Activated CD4-positive, alpha-beta T cell treated with anti-CD3 and anti-CD28 coated beads for 36 hours (primary cell): ENCODE measurements around the gene CALY. TPM values are rescaled to one million over a fixed set of nuclear protein-coding genes. Genes with fewer than 3 reads are reported as not detected.
"Not testable (repeated sequence)": the region's sequence is repeated elsewhere in the genome, so short reads cannot be mapped to it uniquely, and the experiment has no call there.

Experiments
- ATAC-seq: fragments of 200-7000 bp; cut with Tn5 transposase; one replicate; pipeline ENCODE4 v1.10.0; 2021; ENCODE audit warnings: mild to moderate bottlenecking, moderate library complexity
- CTCF ChIA-PET: fragments of 350-600 bp; sonication (Branson Sonifier 250); formaldehyde crosslinking; loops from one replicate; lab custom pipeline; 2021; ENCODE audit warnings: antibody characterized with exemption; lab: Charles Lee
- POLR2A ChIA-PET: fragments of 350-600 bp; sonication (Branson Sonifier 250); formaldehyde crosslinking; loops from one replicate; lab custom pipeline; 2021; ENCODE audit warnings: antibody characterized with exemption, inconsistent platforms; lab: Charles Lee
- DNase-seq: peaks from one replicate; pipeline ENCODE4 v3.0.0-alpha.2; 2020
- H3K27ac Mint-ChIP-seq: one replicate; pipeline ENCODE4 v1.8.0; 2021; ENCODE audit warnings: mixed read lengths
- H3K27me3 Mint-ChIP-seq: one replicate; pipeline ENCODE4 v1.8.0; 2021; ENCODE audit warnings: mixed read lengths
- H3K36me3 Mint-ChIP-seq: one replicate; pipeline ENCODE4 v1.8.0; 2021; ENCODE audit warnings: low read depth, mixed read lengths
- H3K4me1 Mint-ChIP-seq: one replicate; pipeline ENCODE4 v1.8.0; 2021; ENCODE audit warnings: mixed read lengths
- H3K4me3 Mint-ChIP-seq: one replicate; pipeline ENCODE4 v1.8.0; 2021; ENCODE audit warnings: mild to moderate bottlenecking, moderate library complexity, mixed read lengths
- H3K9me3 Mint-ChIP-seq: one replicate; pipeline ENCODE4 v1.8.0; 2021; ENCODE audit warnings: low read depth, mixed read lengths
- intact Hi-C, 2 experiments: fragments of 100-400 bp; cut with DNase I in 1 of 2; cut with micrococcal nuclease in 1 of 2; formaldehyde crosslinking; loops; one replicate each; pipeline versions ENCODE4 v1.14.2 to v1.15.1; 2022 to 2024; cut with DNase I, micrococcal nuclease
- total RNA-seq, 2 experiments: library from RNA; stranded (reverse); gene quantifications; one replicate each; pipeline ENCODE4 v1.2.3, GENCODE V29; 2021

The CALY gene
- total RNA-seq, 2 experiments from 2014 or later = not detected

DNA sequence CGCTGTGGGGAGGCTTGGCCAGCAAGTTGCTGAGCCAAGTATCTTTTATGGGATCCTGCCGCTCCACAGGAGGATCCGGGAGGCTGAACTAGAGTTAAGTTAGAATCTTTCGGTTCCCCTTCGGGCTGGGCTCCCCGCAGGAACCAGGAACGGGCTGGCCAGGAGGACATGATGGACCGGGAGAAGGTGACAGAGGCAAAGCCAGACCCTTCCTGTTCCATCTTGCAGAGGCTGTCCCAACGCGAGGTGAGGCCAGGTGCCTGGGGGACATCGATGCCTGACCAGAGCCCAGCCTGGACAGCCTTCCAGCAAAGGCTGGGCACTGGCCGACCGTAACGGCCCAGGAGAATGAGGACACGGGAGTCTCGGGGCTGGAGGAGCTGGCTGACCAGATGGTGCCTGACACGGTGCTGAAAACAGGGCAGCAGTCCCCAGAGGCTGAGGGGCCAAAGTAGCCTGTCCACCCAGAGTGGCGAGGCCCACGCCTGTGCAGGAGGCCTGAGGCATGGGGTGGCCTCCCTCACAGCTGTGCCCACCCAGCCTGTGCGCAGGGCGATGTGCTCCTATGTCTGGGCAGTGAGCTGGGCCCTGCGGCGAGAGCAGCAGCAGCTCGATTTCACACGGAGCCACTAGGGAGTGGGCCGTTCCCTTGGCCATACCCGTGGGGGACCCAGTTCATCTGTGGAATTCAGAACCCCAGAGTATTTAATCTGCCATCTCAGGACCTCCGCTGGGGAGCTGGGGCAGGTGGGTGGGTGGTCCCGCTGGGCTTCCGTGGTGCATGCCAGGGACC lies 40.5 kb upstream of the CALY start:
- Mint-ChIP-seq H3K4me1 (peaks cover 4% of the 10 kb centered on the region), H3K27ac (no peak overlapping the region), H3K27me3 (no peaks in the 10 kb centered on the region), H3K4me3 (peak overlapping the region; percentile 30), H3K9me3 (no peaks in the 10 kb centered on the region), H3K36me3 (no peaks in the 10 kb centered on the region)
- DNase-seq (no peak), ATAC-seq (no peak)
- POLR2A ChIA-PET = no interaction called here
- intact Hi-C loops = loop anchor here (5.0 to 10.0 kb wide), 2 partner anchors 840 to 1042 kb away; partner anchors contain the start of genes INPP5A (in 1 of the 2) and LRRC27 (in 1 of the 2)
- CTCF ChIA-PET = interaction anchor here (0.6 to 2.1 kb wide), 5 partner anchors 10 to 87 kb away, joined by 3 to 6 read pairs (median 4); no protein-coding TSS in a partner anchor

DNA sequence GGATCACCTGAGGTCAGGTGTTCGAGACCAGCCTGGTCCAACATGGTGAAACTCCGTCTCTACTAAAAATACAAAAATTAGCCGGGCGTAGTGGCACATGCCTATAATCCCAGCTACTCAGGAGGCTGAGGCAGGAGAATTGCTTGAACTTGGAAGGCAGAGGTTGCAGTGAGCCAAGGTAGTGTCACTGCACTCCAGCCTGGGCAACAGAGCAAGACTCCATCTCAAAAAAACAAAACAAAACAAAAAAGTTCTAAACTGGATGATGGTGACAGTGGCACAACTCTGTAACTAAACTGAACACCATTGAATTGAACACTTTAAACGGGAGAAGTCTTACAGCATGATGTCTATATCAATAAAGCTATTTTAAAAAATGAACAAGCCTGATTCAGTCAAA lies 39.5 kb upstream of the CALY start:
- not testable (repeated sequence) for H3K4me3 Mint-ChIP-seq

DNA sequence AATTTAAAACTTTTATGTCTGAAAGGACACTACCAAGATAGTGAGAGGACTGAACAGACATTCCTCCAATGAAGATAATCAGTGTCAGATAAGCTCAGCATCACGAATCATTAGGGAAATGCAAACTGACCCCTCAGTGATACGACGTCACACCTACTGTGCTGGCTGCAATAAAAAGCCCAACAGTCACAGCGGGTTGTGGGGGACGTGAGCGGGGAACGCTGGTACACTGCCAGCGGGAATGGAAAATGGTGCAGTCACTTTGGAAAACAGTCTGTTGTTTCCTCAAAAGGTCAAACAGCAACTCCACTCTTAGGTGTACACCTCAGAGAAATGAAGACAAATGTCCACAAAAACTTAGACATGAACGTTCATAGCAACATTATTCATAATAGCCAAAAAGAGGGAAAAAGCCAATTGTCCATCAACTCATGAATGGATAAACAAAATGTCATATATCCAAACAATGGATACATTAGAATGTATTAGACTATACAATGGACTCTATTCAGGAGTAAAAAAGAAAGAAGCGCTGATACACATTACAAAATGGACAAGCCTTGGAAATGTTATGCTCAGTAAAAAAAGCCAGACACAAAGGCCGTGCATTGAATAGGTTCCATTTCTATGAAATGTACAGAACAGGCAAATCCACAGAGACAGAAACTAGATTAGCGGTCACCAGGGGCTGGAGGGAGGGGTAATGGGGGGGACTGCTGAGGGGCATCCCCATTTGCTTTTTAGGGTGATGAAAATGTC lies 38.8 kb upstream of the CALY start:
- H3K4me3 Mint-ChIP-seq = no peak overlapping the region
- ATAC-seq = no peak
- POLR2A ChIA-PET = no interaction called here

More for the DNA sequence above, 39.5 kb upstream of the CALY start:
- H3K36me3 Mint-ChIP-seq, H3K27me3 Mint-ChIP-seq, H3K9me3 Mint-ChIP-seq, ATAC-seq, H3K4me1 Mint-ChIP-seq, H3K27ac Mint-ChIP-seq, POLR2A ChIA-PET, DNase-seq: not testable (repeated sequence)
- CTCF ChIA-PET = interaction anchor here (2.1 kb wide), 1 partner anchor 47 kb away, joined by 6 read pairs; no protein-coding TSS in a partner anchor
- intact Hi-C loops = loop anchor here (5.0 to 10.0 kb wide), 2 partner anchors 839 to 1041 kb away; partner anchors contain the start of genes INPP5A (in 1 of the 2) and LRRC27 (in 1 of the 2)

DNA sequence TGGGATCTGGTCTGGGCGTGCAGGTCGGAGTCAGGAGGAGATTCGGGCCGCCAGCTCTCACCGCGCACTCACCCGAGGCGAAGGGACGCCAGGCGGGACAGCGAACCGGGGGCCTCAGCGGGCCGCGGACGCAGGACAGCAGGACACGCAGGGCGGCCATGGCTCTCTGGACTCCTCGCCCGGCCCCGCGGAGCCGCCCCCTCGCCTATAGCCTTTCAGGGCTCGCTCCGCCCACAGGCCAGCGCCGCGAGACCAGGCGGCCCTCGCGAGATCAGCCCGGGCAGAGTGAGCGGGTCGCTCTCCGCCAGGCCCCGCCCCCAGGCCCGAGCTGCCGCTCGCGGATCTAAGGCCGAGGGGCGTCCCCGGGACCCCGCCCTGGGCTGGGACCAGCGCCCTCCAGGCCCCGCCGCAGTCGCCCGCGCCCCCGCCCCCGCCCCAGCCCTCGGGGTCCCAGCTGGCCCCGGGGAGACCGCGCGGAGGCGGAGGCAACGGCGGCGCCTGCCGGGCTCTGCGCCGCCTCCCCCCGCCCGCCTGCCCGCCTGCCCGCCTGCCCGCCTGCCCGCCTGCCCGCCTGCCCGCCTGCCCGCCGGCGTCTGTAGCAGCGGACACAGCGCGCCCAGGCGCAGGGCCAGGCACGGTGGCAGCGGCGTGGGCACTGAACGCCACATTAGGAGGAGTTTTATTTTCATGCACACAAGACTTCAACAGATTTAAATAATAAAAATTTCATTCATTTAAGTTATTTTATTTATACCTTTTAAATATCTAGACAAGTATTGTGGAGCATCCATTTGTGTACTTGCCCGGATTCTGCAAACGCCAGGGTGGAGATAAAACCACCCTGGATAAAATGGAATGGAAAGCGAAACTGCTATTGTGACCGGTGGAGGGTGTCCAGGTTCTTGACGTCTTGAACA lies 36.7 kb upstream of the CALY start, which contains the start of gene ECHS1:
Gene ECHS1 (minus strand): TSS at position 181 of the 917 bp plus-strand sequence. CDS start 21 bp downstream, at position 160.
- Mint-ChIP-seq H3K27ac (peak within 1 kb of the TSS; percentile 79), H3K9me3 (no peaks in the 10 kb centered on the region), H3K27me3 (no peaks in the 10 kb centered on the region), H3K4me1 (peaks cover 11% of the 10 kb centered on the region), H3K4me3 (peak within 1 kb of the TSS; percentile 73), H3K36me3 (peaks cover 8% of the 10 kb centered on the region)
- ChIA-PET CTCF (no interaction called here), POLR2A (interaction anchor here (1.0 kb wide), 1 partner anchor 16 kb away, joined by 3 read pairs; no protein-coding TSS in a partner anchor)
- DNase-seq (peak; percentile 97), ATAC-seq (peak; percentile 100)
- intact Hi-C loops = loop anchor here (1.0 to 10.0 kb wide), 10 partner anchors 15 to 1039 kb away; partner anchors contain the start of genes FUOM (in 2 of the 2), MTG1 (in 2 of the 2) and LRRC27 (in 1 of the 2)

More for the DNA sequence above, 38.8 kb upstream of the CALY start:
- no peaks in the 10 kb centered on the region for H3K36me3 Mint-ChIP-seq
- no peaks in the 10 kb centered on the region for H3K9me3 Mint-ChIP-seq
- CTCF ChIA-PET = no interaction called here
- H3K27me3 Mint-ChIP-seq = no peaks in the 10 kb centered on the region
- intact Hi-C loops = loop anchor here (2.0 to 10.0 kb wide), 3 partner anchors 15 to 1041 kb away; partner anchors contain the start of genes INPP5A (in 1 of the 2) and LRRC27 (in 1 of the 2)
- DNase-seq = no peak
- peaks cover 9% of the 10 kb centered on the region for H3K4me1 Mint-ChIP-seq
- H3K27ac Mint-ChIP-seq = no peak overlapping the region

DNA sequence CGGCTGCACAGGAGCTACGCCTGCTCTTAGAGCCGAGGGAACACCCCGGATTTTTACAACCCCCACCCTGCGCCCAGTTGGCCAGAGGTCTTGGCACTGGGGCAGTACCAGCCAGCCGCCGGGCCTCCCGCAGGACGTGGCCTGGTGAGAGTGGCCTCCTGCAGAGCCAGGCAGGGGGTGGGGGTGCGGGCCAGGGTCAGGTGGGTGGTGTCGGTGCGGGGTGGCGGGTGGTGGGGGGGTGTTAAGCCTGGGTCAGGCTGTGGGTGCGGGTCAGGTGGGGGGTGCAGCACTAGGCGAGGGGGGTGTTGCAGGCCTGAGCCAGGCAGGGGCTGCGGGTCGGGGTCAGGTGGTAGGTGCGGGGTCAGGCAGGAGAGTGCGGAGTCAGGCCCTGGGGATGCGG lies 35.8 kb upstream of the CALY start:
- DNase-seq (no peak), ATAC-seq (no peak)
- peaks cover 11% of the 10 kb centered on the region for H3K36me3 Mint-ChIP-seq
- H3K27me3 Mint-ChIP-seq = no peaks in the 10 kb centered on the region
- CTCF ChIA-PET = no interaction called here
- no peak overlapping the region for H3K27ac Mint-ChIP-seq
- POLR2A ChIA-PET = no interaction called here
- H3K4me3 Mint-ChIP-seq = peak overlapping the region; percentile 73
- H3K9me3 Mint-ChIP-seq = no peaks in the 10 kb centered on the region
- intact Hi-C loops = loop anchor here (2.0 to 10.0 kb wide), 2 partner anchors 14 to 1038 kb away; partner anchors contain the start of genes FUOM (in 1 of the 2) and LRRC27 (in 1 of the 2)
- H3K4me1 Mint-ChIP-seq = peaks cover 11% of the 10 kb centered on the region

DNA sequence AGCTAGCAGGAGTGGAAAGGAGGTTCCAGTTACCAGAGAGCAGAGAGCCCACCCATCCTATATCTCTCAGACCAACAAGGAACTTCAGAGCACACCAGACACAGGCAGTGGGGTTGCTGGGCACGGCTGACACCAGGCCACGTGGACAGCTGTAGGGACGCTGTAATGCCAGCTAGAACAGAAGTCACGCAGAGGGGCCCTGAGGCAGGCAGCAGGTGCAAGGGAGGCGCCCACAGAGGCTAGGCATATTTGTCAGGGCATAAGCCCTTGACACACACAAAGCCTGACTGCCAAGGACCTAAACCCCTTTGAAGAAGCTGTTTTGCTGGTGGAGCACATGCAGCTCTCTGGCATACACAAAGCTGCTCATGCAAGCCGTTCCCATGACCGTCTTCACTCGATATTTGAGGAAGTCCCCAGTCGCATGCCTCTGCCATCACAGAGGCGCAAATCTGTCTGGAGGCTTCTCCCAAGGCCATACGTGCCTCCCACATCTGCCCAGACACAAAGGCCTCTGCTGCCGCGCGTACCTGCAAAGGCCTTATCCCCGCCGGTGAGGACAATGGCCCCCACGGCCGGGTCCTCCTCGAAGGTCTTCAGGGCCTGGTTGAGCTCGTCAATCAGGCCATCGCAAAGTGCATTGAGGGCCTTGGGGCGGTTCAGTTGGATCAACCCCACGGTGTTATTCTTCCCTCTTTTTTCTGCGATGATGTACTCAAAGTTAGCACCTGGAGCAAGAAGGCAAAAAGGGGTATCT lies 33.5 kb upstream of the CALY start:
- POLR2A ChIA-PET = no interaction called here

DNA sequence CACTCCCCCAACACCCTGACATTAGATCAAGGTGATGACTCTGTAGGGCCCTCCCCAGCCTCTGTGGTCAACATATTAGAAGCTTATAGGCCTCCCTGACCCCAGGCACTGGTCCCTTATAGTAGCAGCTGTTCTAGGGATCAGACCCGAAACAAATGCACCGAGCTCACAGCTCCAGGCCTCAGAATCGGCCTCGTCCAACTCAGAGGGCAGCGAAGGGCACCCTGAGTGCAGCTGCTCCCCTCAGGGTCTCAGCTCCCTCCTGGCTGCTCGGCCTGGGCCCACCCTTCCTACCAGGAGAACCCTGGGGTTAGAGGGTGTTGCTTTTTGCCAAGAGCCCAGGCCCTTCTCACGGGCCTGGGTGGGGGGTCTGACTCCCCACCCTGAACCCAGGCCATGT lies 31.5 kb upstream of the CALY start:
- ChIA-PET POLR2A (no interaction called here), CTCF (interaction anchor here (0.6 to 0.7 kb wide), 2 partner anchors 23 to 38 kb away, joined by 3 to 5 read pairs; no protein-coding TSS in a partner anchor)
- DNase-seq (no peak), ATAC-seq (no peak)
- Mint-ChIP-seq H3K4me1 (peaks cover 8% of the 10 kb centered on the region), H3K27me3 (no peaks in the 10 kb centered on the region), H3K9me3 (no peaks in the 10 kb centered on the region), H3K36me3 (peaks cover 14% of the 10 kb centered on the region), H3K4me3 (no peak overlapping the region), H3K27ac (no peak overlapping the region)
- intact Hi-C loops = no loop called here

More for the DNA sequence above, 33.5 kb upstream of the CALY start:
- no peak overlapping the region for H3K4me3 Mint-ChIP-seq
- peaks cover 11% of the 10 kb centered on the region for H3K4me1 Mint-ChIP-seq
- CTCF ChIA-PET = interaction anchor here (0.8 kb wide), 1 partner anchor 18 kb away, joined by 3 read pairs; no protein-coding TSS in a partner anchor
- H3K36me3 Mint-ChIP-seq = peaks cover 14% of the 10 kb centered on the region
- no peaks in the 10 kb centered on the region for H3K9me3 Mint-ChIP-seq
- ATAC-seq (no peak), DNase-seq (no peak)
- no peak overlapping the region for H3K27ac Mint-ChIP-seq
- no peaks in the 10 kb centered on the region for H3K27me3 Mint-ChIP-seq
- intact Hi-C loops = loop anchor here in 1 of 2 experiments (10.0 kb wide), 1 partner anchor 1035 kb away; the partner anchor contains the start of gene LRRC27

DNA sequence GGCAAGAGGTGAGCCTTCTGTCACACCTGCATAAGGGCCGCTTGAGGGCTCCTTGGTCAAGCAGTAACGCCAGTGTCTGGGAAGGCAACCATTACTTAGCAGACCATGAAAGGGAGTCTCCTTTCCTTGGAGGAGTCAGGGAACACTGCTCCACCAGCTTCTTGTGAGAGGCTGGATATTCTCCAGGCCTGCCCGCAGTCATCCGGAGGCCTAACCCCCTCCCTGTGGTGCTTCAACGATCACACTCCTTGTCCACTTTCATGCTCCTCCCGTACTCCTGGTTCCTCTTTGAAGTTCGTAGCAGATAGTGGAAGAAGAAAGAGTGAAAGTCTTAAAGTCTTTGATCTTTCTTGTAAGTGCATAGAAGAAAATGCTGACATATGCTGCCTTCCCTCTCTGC lies 30.8 kb upstream of the CALY start:
- DNase-seq, intact Hi-C loops, H3K9me3 Mint-ChIP-seq, H3K4me3 Mint-ChIP-seq, POLR2A ChIA-PET, CTCF ChIA-PET, ATAC-seq, H3K4me1 Mint-ChIP-seq, H3K27me3 Mint-ChIP-seq, H3K27ac Mint-ChIP-seq: not testable (repeated sequence)
- H3K36me3 Mint-ChIP-seq = peaks cover 14% of the 10 kb centered on the region

DNA sequence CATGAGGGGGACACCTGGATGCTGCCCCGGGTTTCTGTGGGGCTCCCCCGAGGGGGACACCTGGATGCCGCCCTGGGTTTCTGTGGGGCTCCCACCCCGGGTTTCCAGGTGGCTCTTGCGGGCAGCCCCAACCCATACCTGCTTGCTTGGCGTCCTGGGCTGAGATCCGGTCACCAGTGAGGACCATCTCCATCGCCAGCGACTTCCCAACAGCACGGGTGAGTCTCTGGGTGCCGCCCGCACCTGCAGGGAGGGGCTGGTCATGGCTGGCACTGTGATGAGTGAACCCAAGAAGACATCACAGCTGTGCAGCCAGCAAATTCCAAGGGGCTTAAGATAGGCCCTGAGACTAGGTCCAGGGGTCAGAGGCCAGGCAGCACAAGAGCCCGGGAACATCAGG lies 30.1 kb upstream of the CALY start:
- ATAC-seq (no peak), DNase-seq (no peak)
- no peaks in the 10 kb centered on the region for H3K9me3 Mint-ChIP-seq
- no peaks in the 10 kb centered on the region for H3K27me3 Mint-ChIP-seq
- no peak overlapping the region for H3K27ac Mint-ChIP-seq
- CTCF ChIA-PET = no interaction called here
- H3K4me1 Mint-ChIP-seq = peaks cover 4% of the 10 kb centered on the region
- intact Hi-C loops = no loop called here
- no peak overlapping the region for H3K4me3 Mint-ChIP-seq
- POLR2A ChIA-PET = no interaction called here
- H3K36me3 Mint-ChIP-seq = peaks cover 16% of the 10 kb centered on the region

DNA sequence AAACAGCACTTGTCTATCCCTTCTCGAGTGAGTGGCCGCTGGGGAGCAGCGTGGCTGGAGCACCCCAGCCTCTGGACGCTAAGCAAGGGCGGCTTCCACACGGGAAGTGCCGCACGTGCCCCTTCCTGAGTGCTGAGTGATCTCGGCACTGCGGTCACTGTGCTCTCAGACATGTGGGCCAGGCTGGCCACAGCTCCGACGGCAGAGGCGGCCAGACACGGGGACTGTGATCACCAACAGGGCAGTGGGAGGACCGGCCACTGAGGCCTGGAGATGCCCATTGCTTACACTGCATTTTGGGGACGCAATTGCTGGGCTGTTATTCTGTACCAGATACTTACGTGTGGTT lies 29.4 kb upstream of the CALY start:
- Mint-ChIP-seq H3K36me3 (peaks cover 18% of the 10 kb centered on the region), H3K27ac (no peak overlapping the region), H3K4me3 (no peak overlapping the region), H3K9me3 (no peaks in the 10 kb centered on the region), H3K27me3 (no peaks in the 10 kb centered on the region), H3K4me1 (peaks cover 6% of the 10 kb centered on the region)
- CTCF ChIA-PET = no interaction called here
- DNase-seq = no peak
- POLR2A ChIA-PET = no interaction called here
- intact Hi-C loops = no loop called here
- no peak for ATAC-seq
